Fibroblast of villous mesenchyme (primary cell): ENCODE results near the gene GGACT. TPM values are rescaled to one million over a fixed set of nuclear protein-coding genes. Genes with fewer than 3 reads are reported as not detected.

Experiments
- DNase-seq: peaks from one replicate; pipeline ENCODE4 v3.0.0-alpha.2; 2010; ENCODE audit warnings: low read depth
- H3K4me3 ChIP-seq: 2 replicates; pipeline ENCODE4 v1.5.1; 2011; ENCODE audit warnings: low read depth, mild to moderate bottlenecking, low read length
- total RNA-seq: library from RNA; depleted of rRNA; stranded (reverse); fragments of >200 nt; gene quantifications from 2 replicates; pipeline ENCODE4 v1.2.3, GENCODE V29; 2012
- TF ChIP-seq, protein P1 (sequence below): IDR thresholded peaks from 2 replicates; pipeline ENCODE4 v1.5.1; 2012; ENCODE audit warnings: low read depth, mild to moderate bottlenecking, low read length; ENCODE audit not compliant: insufficient read depth

GGACT gene
- 5.2 and 8.2 TPM in 2 replicates for total RNA-seq

DNA sequence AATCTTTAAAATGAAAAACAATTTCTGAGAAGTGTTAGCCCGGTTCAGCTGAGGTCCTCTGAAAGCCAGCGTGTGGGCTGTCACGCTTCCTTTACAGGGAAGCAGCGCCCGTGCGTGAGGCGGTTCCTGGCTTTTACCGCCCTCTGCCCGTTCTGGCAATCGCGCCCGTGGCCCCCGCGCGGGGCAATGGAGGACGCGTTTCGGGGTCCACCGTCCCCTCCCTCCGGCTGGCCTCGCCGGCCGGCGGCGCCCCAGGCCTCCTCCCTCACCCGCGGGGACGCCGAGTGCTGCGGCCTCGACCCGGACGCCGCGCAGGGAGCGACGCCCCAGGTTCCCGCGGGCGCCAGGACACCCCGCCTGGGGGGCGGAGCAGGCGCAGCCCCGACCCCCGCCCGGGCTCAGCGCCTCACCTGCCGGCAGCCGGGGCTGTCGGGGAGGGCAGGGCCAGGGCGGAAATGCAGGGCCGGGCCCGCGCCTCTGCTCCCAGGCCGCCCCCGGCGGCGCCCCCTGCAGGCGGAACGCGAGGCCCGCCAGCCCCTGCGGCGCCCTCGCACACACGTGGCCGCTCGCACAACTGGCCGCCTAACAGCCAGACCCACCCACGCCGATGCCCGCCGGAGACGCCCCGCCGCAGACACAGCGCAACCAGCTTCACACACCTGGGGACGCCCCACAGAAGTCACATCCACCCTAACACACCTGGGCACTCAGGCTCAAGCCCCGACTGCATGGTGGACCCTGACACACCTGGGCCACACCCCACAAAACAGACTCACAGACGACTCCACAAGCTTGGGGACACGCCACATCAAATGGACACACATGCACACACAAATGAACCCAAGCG lies at the start of gene GGACT:
Gene GGACT, minus strand, starts transcription at position 459 of the 847 bp plus-strand sequence. CDS start 56,198 bp downstream, outside the sequence.
- H3K4me3 ChIP-seq: peak within 1 kb of the TSS; percentile 69
- DNase-seq: peak; percentile 45
- TF ChIP-seq, protein P1, sequence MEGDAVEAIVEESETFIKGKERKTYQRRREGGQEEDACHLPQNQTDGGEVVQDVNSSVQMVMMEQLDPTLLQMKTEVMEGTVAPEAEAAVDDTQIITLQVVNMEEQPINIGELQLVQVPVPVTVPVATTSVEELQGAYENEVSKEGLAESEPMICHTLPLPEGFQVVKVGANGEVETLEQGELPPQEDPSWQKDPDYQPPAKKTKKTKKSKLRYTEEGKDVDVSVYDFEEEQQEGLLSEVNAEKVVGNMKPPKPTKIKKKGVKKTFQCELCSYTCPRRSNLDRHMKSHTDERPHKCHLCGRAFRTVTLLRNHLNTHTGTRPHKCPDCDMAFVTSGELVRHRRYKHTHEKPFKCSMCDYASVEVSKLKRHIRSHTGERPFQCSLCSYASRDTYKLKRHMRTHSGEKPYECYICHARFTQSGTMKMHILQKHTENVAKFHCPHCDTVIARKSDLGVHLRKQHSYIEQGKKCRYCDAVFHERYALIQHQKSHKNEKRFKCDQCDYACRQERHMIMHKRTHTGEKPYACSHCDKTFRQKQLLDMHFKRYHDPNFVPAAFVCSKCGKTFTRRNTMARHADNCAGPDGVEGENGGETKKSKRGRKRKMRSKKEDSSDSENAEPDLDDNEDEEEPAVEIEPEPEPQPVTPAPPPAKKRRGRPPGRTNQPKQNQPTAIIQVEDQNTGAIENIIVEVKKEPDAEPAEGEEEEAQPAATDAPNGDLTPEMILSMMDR: peak; percentile 64

DNA sequence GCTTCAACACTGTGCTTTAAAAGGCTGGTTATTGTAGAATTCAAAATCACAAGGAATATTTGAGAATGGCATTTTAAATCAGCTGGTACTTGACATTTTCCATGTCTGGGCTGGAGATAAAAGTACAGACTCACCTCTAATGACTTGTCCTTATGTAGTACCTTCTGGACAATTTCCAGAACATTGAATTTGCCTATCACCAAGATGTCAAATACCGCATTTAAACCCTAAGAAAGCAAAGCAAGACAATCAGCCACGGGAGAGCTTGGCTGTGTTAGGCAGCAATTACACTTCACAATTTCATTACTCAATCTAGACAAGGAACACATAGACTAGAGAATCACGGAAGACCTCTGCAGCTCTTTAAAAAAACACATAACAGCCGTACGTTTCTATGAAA lies 49.2 kb upstream of the GGACT start:
- H3K4me3 ChIP-seq: no peak overlapping the region
- no peak for DNase-seq
- TF ChIP-seq, protein P1: no peak

DNA sequence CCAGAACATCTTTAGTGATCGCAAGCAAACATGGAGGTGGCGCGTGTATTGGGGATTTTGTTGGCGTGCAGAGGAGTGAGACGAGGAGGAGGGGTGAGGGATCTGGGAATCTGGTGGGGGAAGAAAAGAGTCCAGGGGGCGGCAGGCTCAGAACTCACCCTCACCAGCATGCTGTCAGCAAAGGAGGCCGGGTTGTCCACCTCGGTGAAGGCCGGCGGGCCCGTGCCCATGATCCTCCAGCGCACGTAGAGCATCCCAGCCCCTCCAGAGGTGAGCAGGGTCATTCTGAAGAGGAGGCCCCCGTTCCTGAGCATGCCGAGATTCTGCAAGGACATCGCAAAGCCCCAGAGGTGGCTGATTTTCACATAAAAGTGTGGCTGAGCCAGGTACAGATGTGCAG lies 48.8 kb upstream of the GGACT start:
- no peak overlapping the region for H3K4me3 ChIP-seq
- DNase-seq: no peak
- TF ChIP-seq, protein P1: no peak

DNA sequence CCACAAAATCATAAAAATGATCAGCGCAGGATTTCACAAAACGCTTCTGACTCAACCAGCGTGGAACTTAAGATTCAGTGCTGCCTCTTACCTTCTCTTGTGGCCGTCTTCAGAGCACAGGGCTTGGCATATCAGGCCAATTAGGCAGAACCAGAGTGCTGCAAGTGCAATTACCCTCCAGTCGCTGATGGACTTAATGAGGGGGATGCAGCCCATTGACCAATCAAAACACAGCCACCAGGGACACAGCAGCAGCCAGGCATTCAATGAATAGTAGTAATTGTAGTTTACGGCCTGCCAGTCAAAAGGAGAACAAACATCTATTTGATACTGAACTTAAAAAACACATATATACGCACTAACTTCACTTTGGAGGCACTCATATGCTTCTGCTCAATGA lies 47.9 kb upstream of the GGACT start:
- H3K4me3 ChIP-seq: no peak overlapping the region
- TF ChIP-seq, protein P1: no peak
- no peak for DNase-seq

DNA sequence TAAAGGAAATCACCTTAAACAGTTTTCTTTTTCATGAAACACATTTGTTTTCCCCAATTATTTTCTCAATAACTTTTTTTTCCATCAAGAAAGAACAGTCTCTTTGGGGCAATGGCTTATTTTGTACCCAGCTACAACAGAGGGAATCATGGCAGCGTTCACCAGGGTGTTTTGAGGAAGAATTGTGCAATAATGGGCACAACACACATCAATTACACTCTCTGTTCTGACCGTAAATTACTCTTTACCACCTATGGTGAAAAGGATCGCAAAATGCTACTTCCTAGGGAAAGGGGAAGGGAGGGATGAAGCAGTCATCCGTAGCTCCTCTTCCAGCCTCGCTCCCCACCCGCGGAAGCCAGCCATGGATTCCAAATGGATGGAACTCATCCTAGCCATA lies 47.4 kb upstream of the GGACT start:
- H3K4me3 ChIP-seq: no peak overlapping the region
- TF ChIP-seq, protein P1: no peak
- DNase-seq: no peak

DNA sequence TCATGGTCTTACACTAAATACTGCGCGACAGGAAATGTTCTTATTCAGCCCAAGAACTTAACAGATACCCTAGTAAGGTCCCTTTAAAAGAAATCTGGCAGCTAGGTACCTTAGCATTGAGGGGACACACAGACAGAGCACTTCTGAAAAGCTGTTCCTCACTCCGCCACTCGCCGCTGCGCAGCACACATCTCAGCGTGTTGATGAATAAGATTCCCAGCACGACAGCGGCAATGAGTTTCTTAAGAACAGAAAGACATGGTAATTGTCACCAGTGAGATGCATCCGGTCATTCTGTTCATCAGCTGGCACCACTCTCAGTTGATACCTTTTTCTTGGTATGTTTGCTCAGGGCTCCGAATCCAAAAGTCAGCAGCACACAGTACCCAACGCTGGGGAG lies 46.1 kb upstream of the GGACT start:
- no peak for DNase-seq
- TF ChIP-seq, protein P1: no peak
- no peak overlapping the region for H3K4me3 ChIP-seq
